ENCODE results near the gene MYO1B.

- TF ChIP-seq TAF1 (IDR thresholded peaks at IDR 0.05; ENCODE audit: borderline replicate concordance, insufficient read depth, low read length) = no peak
- no peak for TF ChIP-seq POLR2AphosphoS5 (IDR thresholded peaks at IDR 0.05; ENCODE audit: low read depth, low read length)
Measured at GRCh38 chr2:191252699-191253098, 7.5 kb downstream of the MYO1B start.
